NCI-H510A treated with DMSO at 0.1 percent for 48 hours (cell line): Measurements from ENCODE around the gene PAX5.

Experiments used
- DNase-seq: peaks from one replicate; lab custom pipeline; 2025; lab: John Stamatoyannopoulos, UW

The PAX5 gene

DNA sequence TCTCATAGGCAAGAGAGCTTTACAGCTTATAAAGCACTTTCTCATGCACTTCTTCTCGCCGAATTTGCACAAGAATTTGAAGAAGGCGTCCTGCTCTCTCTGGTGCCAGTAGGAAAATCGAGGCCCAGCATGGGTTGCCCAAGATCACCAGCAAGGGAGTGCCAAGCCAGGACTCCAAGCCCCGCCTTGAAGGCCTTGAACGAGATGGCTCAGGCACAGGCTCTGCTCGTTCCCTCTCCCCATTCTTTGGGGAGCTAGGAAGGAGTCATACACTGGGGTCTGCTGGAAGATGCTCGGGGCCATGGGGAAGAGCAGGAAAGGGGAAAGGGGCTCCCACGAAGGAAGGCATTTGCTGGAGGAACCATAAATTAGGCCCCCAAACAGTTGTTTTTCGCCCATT lies 46.7 kb downstream of the PAX5 start:
- DNase-seq: no peak

DNA sequence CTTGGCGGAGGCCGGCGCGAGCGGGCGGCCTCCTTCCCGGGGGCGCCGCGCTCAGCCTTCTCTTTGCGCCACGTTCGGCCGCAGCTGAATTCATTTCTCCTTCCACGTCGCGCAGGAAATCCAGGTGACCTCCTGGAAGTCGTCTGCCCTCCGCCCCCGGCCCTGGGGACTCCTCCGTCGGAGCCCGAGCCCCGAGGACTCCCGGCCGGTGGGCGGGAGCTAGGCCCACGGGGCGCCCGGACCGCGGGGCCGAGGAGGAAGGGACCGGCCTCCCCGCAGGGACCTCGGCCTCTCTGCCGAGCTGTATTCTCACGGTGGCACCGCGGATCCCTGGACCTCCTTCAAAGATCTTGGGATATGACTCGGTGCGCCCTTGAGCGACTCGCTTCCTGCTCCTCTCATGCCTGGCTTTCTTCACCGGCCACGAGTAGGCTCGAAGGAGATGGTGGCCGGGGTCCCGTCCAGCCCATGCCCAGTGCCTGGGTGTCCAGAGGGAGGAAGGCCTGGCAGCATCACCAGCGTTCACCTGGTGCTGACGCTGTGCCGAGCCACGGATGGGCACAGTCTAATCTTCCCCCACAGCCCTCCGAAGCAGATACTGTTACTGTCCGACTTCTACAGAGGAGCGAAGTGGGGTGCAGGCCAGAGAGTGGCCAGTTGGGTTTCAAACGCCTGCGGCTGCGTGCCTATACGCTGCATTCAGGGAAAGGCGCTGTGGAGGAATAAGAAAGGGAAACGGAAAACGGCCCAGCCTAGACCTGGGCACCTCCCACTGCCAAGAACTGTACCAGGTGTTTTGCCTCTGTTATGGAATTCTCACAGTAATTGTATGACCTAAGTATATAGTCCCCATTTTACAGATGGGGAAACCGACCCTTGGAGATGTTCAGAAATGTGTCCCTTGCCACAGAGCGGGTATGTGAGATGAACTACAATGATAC lies 47.3 kb downstream of the PAX5 start:
- no peak for DNase-seq

DNA sequence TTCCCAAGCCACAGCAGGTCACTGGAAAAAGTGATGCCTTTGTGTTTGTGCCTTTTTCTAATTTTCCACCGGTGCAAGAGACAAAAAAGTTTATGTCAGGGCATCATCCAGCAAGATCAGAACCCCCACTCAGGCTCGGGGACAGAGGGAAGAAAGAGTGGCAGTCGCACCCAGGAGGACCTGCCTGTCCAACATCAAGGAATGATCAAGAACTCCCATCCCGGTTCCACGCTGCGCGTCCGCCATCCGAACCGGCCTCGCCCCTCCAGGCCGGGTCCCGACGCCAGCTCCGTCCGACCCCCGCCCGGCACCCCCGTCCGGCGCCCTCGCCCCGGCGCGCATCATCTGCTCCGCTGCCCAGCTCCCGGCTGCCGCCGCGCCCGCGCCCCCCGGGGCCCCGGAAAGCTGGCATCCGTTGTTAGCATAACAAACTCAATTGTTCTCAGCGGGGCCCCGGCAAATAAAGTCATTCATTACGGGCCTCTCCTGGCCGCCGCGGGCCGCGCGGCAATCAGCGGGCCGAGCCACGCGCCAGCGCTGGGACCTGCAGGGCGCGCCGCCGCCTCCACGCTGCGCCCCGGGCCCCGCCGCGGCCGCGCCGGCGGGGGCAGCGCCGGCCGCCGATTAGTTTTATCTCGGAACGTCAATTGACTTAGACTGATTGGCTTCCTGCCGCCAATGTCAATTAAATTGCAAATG lies 48.1 kb downstream of the PAX5 start:
- no peak for DNase-seq

DNA sequence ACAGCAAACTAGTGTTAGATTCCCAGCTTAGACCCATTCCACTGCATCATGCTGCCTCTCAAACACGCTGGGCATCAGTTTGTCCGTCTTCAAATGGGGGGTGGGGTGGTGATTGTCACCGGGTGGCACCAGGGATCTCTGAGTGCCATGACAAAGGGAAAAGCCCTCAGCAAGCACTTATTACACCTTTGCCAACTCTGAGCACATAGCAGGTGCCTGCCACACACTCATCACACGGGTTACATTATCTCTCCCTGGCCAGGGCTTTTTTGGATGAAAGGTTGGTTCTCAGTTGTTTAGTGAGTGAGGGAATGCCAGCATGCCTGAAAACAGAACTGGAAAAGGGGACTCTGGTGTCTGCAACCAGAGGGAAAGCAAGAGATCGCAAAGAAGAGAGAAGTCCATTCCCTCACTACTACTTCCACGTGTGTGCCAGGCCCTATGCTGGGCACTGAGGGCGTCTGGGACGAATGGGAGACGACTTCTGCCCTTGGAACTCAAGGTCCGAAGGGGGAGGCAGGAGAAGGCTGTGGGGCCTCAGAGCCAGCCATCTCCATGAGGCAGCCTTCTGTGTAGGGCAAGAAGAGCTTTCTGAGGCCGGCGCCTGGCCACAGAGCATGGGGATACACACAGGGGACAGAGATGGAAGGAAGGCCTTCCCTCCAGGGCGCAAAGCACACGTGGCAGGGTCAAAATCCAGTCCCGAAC lies 48.9 kb downstream of the PAX5 start:
- DNase-seq: no peak

DNA sequence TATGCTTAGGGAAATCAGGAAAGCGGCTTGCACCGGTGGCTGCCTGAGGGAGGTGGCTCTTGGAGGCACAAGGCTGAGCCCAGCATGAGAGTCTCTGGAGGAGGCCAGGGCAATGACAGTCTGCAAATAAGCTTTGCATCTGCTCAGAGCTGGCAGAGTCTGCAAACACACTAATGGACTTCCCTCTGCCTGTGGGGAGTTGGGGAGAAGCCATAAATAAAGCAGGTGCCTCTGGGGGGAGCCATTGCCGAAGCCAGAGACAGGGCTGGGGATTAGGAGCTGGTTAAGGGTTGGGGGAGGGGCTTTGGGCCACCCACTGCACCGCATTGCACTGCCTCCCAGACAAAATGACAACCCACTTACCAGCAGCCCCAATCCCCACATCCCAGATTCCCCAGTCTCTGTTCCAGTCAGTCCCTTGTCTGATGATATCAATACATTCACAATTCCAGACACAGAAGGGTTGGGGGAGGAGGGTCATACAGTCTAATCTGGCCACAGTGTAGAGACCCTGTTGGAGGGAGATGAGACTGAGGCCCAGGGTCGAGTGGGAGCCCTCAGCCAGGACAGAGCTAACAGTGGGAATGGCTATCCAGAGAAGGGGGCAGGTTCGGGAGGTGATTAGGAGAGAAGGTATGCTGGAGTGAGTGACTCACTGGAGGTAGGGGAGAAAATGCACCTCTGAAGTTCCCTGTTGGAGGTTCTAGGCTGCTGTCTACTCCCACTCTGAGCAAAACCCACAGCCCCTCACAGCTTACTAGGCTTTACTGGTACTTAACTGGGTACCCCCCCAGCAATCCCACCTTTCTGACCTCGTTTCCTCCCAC lies 53.7 kb downstream of the PAX5 start:
- DNase-seq: peak; percentile 37

DNA sequence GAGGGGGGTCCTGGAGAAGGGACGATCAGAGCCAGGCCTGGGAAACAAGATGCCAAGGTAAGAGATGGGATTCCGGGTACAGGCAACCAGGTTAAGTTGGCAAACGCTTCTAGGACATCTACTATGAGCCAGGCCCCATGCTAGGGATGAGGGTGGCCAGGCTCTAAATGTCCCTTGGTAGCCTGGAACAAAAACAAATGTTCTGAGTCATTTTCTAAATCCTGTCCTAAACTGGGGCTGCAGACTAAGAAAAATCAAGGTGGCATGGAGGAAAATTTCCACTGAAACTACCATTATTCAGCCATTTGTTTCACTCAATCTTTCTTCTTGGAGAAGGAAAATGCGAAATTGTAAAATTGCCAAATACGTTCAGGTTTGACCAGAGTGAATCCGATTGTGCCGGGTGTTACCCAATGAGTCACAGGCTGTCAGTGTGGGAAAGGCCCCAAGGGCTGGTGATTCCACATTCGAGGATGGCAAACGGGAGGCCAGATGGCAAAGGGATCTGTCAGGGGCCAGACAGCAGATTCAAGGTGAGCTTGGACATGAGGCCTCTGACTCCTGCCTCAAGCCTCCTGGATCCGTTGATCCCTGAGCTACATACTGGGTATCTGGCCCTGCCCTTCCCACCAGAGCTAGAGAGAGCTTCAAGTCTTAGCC lies 57.6 kb downstream of the PAX5 start:
- no peak for DNase-seq

DNA sequence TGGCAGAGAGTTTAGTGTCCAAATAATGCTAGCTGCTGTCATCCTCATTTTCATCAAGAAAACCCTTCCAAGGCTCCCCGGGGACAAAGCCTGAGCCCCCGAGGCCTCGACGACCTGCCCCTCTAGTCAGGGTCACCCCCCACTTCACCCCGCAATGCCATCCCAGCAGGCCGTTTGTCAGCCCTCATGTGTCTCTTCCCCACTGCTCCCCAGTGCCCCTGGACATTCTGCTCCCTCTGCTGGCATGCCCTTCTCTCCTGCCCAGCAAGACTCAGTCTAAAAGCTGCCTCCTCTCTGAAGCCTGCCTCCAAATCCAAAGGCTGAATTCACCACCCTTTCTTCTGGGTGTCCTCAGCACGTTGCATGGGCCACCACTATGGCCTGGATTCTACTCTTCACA lies 59.3 kb downstream of the PAX5 start:
- no peak for DNase-seq

DNA sequence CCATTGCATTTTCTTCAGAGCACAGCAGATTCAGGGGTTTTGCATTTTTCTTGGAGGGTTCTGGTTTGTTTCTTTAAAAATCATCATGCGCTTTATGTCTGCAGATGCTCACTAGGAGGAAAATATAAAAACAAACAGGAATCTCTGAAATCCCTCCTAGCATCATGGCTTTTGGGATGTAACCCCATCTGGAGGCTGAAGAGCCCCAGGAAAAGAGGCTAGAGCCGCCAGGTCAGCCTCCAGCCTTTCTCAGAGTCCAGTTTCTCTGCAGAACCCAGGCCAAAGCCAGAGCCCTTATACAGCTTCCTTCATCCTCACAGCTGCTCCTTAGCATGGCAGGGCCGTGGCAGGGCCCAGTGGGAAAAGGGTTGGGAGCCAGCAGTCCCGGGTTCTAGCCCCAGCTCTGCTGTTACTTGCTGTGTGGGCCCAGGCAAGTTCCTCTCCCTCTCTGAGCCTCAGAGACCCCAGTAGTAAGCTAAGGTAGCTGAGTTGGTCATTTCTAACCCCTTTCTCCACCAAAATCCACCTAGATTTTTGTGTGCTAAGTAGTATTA lies 62.1 kb downstream of the PAX5 start:
- DNase-seq: no peak

DNA sequence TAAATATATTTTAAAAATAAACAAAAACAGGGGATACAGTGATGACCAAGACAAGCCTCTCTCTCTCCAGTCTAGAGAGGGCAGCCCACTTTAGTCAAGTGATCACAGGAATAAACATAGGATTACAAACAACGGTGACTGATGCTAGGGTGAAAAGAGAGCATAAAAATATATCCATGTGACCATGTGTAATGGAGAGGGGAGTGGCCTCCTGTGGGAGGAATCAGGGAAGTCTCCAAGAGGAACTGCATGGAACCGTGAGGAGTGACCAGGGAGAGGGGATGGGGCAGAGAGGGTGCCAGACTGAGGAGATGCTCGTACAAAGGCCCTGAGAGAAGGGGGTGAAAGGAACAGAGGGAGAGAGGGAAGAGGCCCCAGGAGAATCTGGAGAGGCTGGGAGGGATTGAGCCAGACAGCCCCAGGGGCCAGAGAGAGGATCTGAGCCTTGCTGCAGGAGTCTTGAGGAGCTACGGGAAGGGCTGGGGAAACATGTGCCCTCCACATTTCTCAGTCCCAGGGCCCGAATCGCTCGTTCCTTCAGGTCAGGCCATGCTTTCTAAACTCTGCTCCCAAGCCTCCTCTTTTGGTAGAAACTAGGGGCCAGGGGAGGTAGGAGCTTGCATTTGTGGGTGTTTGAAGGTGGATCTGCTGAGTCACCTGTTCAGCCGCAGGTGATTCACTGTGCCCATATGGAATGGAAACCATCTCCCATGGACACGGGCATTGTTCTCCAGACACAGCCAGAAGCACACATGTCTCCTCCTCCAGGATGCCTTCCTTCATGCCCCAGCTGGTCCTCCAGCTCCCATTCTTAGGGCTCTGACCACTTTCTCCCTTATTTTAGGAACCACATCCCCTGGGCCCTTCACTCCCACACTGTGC lies 63.8 kb downstream of the PAX5 start:
- peak; percentile 56 for DNase-seq

DNA sequence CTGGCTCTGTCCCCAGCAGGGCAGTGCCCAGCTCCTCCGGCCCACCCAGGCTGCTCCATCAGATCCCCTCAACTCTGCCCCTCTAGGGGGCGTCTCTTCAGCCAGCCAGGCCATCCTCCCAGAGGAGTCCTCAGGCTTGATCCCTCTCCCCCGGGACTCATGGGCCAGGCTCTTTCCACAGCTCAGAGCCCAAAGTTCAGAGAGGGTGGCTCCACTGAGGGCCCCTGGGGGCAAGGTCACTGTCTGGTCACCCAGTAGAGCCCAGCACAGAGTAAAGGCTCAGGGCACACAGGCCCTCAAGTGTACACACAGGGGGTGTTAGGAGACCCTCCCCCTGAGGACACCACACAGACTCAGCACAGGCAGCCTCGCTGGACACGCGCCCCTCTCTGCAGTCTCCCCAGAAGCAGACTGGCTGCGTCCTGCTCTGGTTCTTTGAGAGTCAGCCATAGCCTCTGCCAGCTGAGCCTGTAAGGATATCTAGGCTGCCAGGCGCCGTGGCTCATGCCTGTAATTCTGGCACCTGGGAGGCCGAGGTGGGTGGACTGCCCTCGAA lies 64.8 kb downstream of the PAX5 start:
- DNase-seq: no peak

DNA sequence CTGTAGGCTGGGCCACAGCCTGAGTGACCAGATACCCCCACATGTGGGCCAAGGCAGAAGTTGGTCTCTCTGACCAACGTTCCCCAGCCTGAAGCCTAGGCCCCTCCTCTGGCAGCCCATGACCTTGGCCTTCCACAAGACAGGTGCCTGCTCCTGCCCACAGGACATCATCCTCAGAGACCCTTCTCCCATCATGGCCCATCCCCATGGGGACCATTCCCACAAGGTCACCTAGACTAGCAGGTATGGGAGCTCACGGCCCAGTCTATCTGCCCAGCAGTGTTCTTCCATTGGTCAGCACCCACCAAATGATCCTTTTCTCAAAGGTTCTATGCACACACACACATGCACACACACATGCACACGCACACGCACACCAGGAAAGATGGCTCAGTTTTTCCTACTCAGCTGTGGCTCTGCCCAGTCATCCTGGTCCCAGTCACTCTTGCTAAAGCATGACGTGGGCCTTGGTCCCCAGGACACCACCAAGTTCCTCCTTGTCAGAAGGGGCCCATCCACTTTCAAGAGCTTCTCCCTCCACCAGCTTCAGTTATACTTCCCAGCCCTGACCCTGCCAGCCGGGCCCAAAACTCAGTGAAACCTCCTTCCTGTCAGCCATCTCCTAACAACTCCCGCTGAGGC lies 65.4 kb downstream of the PAX5 start:
- no peak for DNase-seq

DNA sequence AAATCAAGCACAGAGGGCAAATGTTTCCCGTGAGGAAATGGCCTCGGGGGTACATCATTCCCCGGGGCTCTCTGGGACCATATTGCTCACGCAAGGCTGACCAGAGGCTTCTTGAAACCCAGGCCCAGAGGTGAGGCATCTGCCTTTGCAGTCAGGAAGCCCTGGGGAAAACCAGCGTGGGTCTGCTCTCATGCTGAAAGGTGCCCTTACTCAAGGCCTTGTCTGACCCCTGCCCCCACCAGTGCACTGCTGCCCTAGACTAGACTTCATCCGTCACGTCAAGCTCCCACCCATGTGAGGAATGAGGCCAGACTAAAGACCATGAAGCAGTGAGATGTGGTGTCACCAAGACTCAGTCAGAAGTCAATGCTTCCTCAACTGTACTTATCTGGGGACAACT lies 66.1 kb downstream of the PAX5 start:
- no peak for DNase-seq

DNA sequence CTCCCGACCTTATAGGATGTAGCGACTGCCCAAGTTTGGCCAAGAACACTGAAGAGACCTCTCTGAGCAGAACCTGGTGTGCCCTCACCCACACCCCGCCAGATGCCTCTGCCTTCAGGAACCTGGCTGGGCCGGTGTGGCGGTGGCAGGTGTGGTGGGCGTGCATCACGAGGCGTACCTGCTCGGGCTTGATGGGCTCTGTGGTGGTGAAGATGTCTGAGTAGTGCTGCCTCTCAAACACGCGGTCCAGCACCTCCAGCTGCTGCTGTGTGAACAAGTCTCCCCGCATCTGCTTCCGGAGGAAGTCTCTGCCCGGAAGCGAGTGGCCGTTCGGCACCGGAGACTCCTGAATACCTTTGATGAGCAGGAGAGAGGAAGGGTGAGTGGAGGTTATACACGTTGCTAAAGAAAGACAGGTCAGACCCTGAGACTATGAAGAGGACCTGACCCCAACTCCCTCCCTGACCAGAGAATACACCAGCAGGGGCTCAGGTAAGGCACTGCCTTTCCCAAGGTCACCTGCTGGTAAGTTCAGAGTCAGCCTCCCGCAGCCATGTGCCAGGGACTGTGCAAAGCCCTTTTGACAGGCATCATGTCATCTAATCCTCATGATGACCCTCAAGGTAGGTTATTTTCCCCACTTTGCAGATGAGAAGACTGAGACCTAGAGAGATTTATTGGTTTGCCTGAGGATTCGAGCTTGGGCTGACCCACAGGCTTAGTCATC lies 67.5 kb downstream of the PAX5 start:
- no peak for DNase-seq

DNA sequence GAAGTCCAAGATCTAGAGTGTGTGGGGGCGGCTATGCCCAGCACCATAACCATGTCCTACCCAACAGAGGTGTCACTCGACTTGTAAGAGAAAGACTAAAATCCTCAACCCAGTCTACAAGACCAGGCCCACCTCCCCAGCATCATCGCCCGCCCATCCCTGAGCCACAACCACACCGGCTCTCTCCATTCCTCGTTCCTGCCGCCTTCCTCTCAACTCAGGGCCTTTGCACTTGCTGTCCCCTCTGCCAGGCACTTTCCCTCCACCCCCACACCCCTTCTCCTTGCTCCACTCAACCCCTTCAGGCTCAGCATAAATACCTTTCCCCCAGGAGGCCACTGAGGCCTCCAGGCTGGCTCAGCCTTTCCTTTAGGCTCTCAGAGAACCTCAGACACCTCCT lies 69.3 kb downstream of the PAX5 start:
- DNase-seq: no peak

DNA sequence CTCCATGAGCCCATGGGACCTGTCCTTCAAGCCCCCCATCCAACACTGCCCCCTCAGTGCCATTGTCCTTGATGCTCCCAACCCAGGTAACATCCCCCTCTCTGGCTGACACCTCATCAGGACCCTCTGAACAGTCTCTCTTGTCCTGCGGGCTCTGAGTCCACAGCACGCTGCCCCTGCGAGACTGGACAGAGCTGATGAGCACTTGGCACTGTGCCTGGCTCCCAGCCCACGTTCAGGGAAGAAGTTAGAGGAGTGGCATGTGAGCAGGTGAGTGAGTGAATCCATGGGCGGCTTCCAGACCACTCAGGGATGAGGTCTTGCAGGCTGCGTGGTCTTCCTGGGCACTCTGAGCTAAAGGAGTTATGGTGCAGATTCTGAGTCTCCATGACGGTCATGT lies 70.7 kb downstream of the PAX5 start:
- DNase-seq: no peak

DNA sequence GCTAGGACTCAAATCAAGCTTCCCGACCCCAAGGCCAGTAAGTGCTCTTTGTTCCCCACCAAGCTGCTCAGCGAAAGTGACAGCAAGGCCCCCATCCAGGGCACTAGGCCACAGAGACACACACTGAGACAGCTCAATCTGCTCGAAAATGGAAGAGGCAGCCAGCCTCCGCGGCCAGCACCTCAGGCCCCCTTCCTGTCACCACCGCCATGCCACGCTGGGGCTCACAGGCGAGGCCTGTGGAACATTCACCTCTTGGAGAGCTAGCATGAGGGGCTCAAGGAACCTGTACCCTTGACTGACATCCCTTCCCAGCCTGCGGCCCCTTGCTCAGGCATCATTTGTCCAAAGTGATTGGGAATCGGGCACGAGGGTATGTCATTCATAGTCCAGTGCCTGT lies 71.4 kb downstream of the PAX5 start:
- no peak for DNase-seq

DNA sequence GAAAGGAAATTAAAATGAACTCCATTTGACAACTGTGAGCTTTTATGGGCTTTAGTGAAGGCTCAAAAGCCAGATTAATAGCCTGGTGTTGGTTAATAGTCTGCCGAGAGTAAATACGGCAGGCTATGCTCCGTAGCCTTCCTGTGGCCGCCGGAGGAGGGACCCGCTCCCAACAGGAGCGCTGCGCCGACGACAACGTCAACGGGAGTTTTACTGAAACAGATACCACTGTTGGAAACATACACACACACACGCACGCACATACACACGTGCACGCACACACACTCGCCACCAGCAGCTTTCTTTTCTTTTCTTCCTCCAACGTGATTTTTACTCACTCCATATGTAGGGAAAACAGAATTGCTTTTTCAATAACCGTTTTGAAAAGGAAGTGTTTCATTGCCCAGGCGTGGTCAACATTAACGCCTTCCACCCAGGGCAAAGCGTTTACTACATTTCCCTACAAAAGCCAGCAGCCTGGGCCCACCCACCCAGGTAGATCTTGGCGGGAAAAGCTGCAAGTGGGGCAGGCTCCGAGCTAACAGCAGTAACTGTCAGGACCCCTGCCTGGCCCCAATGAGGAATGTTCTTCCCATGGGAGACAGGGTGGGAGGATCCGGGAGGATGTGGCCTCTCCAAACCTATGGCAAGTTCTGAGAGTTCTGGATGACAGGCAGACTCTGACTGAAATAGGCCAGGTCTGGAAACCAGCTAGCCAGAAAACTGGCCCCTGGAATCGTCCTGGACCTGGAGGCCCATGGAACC lies 72.3 kb downstream of the PAX5 start:
- no peak for DNase-seq

DNA sequence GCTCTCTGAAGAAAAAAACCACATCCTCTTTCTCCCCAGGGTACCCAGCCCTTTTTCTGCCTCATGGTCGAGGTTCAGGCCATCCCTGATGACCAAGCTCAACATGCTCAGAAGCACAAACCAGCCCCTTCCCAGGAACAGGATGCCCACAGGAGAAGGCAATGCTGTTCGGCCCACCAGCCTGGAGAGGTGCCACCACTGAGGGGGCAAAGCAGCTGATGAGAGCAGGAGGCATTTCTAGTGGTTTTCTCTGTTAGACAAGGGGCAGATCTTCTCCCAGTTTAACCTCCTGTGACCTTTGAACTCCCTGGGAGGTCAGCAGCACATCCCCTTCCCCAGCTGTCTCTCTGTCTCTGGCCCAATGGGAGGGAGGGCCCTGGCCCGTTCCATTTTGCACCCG lies 73.0 kb downstream of the PAX5 start:
- no peak for DNase-seq
